ENCODE results near the gene KLF16. TPM values are rescaled to one million over a fixed set of nuclear protein-coding genes. Genes with fewer than 3 reads are reported as not detected.
A peak's percentile ranks its signal among the peaks of the same experiment; 100 is the strongest.

Gene KLF16
- total RNA-seq, 1 donor = 6.9 TPM

GRCh38 chr19:1862068-1862423 is 1.3 kb downstream of the KLF16 start:
- Histone ChIP-seq H3K27me3 (ENCODE audit: insufficient read depth, low read length) (no peaks in the 10 kb centered on the region), H2AFZ (ENCODE audit: low read length) (no peak overlapping the region), H3K4me1 (ENCODE audit: insufficient read depth, low read length) (peaks cover 25% of the 10 kb centered on the region), H3K4me2 (ENCODE audit: insufficient read depth, low read length) (peak overlapping the region; percentile 73), H4K20me1 (ENCODE audit: insufficient read depth, low read length) (peaks cover 47% of the 10 kb centered on the region), H3K79me2 (ENCODE audit: insufficient read depth, low read length) (peaks cover 66% of the 10 kb centered on the region), H3K9me3 (ENCODE audit: low read depth, low read length) (no peaks in the 10 kb centered on the region), H3K36me3 (ENCODE audit: insufficient read depth, low read length) (no peaks in the 10 kb centered on the region), H3K27ac (ENCODE audit: low read depth, low read length) (peak overlapping the region; percentile 41), H3K4me3 (ENCODE audit: insufficient read depth, low read length) (peak overlapping the region; percentile 89)
- peak; percentile 95 for DNase-seq (ENCODE audit: insufficient read length, low spot score, missing footprints)
- no peak for TF ChIP-seq CTCF (IDR thresholded peaks at IDR 0.05; ENCODE audit: extremely low read depth, low read depth, low read length)

- Histone ChIP-seq H3K4me3 (ENCODE audit: insufficient read depth, low read length) (peak overlapping the region; percentile 89), H3K36me3 (ENCODE audit: insufficient read depth, low read length) (no peaks in the 10 kb centered on the region), H3K4me1 (ENCODE audit: insufficient read depth, low read length) (peaks cover 25% of the 10 kb centered on the region), H2AFZ (ENCODE audit: low read length) (no peak overlapping the region), H3K27me3 (ENCODE audit: insufficient read depth, low read length) (no peaks in the 10 kb centered on the region), H3K79me2 (ENCODE audit: insufficient read depth, low read length) (peaks cover 71% of the 10 kb centered on the region), H3K27ac (ENCODE audit: low read depth, low read length) (peak overlapping the region; percentile 41), H4K20me1 (ENCODE audit: insufficient read depth, low read length) (peaks cover 50% of the 10 kb centered on the region), H3K4me2 (ENCODE audit: insufficient read depth, low read length) (peak overlapping the region; percentile 73), H3K9me3 (ENCODE audit: low read depth, low read length) (no peaks in the 10 kb centered on the region)
- DNase-seq (ENCODE audit: insufficient read length, low spot score, missing footprints) = no peak
- TF ChIP-seq CTCF (IDR thresholded peaks at IDR 0.05; ENCODE audit: extremely low read depth, low read depth, low read length) = no peak
Observed at GRCh38 chr19:1861599-1862031, 1.8 kb downstream of the KLF16 start.

- peaks cover 77% of the 10 kb centered on the region for H3K79me2 ChIP-seq (ENCODE audit: insufficient read depth, low read length)
- H3K4me3 ChIP-seq (ENCODE audit: insufficient read depth, low read length) = peak overlapping the region; percentile 89
- TF ChIP-seq CTCF (IDR thresholded peaks at IDR 0.05; ENCODE audit: extremely low read depth, low read depth, low read length) = no peak
- DNase-seq (ENCODE audit: insufficient read length, low spot score, missing footprints) = no peak
- H4K20me1 ChIP-seq (ENCODE audit: insufficient read depth, low read length) = peaks cover 56% of the 10 kb centered on the region
- no peaks in the 10 kb centered on the region for H3K9me3 ChIP-seq (ENCODE audit: low read depth, low read length)
- no peaks in the 10 kb centered on the region for H3K27me3 ChIP-seq (ENCODE audit: insufficient read depth, low read length)
- no peak overlapping the region for H2AFZ ChIP-seq (ENCODE audit: low read length)
- H3K4me2 ChIP-seq (ENCODE audit: insufficient read depth, low read length) = peak overlapping the region; percentile 73
- peak overlapping the region; percentile 75 for H3K27ac ChIP-seq (ENCODE audit: low read depth, low read length)
- no peaks in the 10 kb centered on the region for H3K36me3 ChIP-seq (ENCODE audit: insufficient read depth, low read length)
- H3K4me1 ChIP-seq (ENCODE audit: insufficient read depth, low read length) = peaks cover 25% of the 10 kb centered on the region
Observed at GRCh38 chr19:1860821-1861598, 2.4 kb downstream of the KLF16 start.

GRCh38 chr19:1860042-1860775 is 3.2 kb downstream of the KLF16 start:
- Histone ChIP-seq H3K9me3 (ENCODE audit: low read depth, low read length) (no peaks in the 10 kb centered on the region), H3K27me3 (ENCODE audit: insufficient read depth, low read length) (no peaks in the 10 kb centered on the region), H3K36me3 (ENCODE audit: insufficient read depth, low read length) (no peaks in the 10 kb centered on the region), H2AFZ (ENCODE audit: low read length) (no peak overlapping the region), H3K4me3 (ENCODE audit: insufficient read depth, low read length) (peak overlapping the region; percentile 89), H3K4me2 (ENCODE audit: insufficient read depth, low read length) (peak overlapping the region; percentile 73), H4K20me1 (ENCODE audit: insufficient read depth, low read length) (peaks cover 61% of the 10 kb centered on the region), H3K79me2 (ENCODE audit: insufficient read depth, low read length) (peaks cover 82% of the 10 kb centered on the region), H3K27ac (ENCODE audit: low read depth, low read length) (peak overlapping the region; percentile 75), H3K4me1 (ENCODE audit: insufficient read depth, low read length) (peaks cover 29% of the 10 kb centered on the region)
- peak; percentile 99 for DNase-seq (ENCODE audit: insufficient read length, low spot score, missing footprints)
- TF ChIP-seq CTCF (IDR thresholded peaks at IDR 0.05; ENCODE audit: extremely low read depth, low read depth, low read length) = no peak
